Measurements from ENCODE around the gene PRR3.

DNA sequence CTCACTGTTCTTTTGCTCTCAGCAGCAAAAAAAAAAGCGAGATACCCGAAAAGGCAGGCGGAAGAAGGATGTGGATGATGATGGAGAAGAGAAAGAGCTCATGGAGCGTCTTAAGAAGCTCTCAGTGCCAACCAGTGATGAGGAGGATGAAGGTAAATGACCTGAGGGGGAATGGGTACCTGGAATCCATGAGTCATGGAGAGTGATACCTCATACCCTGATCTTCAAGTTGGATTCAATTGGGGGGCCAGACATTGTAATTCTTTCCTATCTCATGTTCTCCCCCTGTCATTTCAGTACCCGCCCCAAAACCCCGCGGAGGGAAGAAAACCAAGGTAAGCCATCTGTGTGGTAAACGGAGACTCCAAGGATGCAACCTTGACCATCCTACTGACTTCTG is 21.0 kb downstream of the PRR3 start:
- TF ChIP-seq POLR2AphosphoS5 (IDR thresholded peaks at IDR 0.05; ENCODE audit: borderline replicate concordance, low read depth, low read length), result no peak
- no peak for TF ChIP-seq EZH2 (IDR thresholded peaks at IDR 0.05)
